Suprapubic skin (tissue), 4 donors: Measurements from ENCODE around the gene AIFM1. TPM values are rescaled to one million over a fixed set of nuclear protein-coding genes. Genes with fewer than 3 reads are reported as not detected.

Experiments
- DNase-seq, 2 donors: peaks; one replicate each; pipeline ENCODE4 v3.0.0-alpha.2; 2019; ENCODE audit warnings: low spot score in 2 of 2
- H3K27ac ChIP-seq: fragments of 200-600 bp; sonication (generic); one replicate; pipeline ENCODE4 v1.5.1; 2019
- H3K27me3 ChIP-seq: fragments of 200-600 bp; sonication (generic); one replicate; pipeline ENCODE4 v1.5.1; 2019
- H3K36me3 ChIP-seq: fragments of 200-600 bp; sonication (generic); one replicate; pipeline ENCODE4 v1.5.1; 2019
- H3K4me1 ChIP-seq: fragments of 200-600 bp; sonication (generic); one replicate; pipeline ENCODE4 v1.5.1; 2019
- H3K4me3 ChIP-seq: fragments of 200-600 bp; sonication (generic); one replicate; pipeline ENCODE4 v1.5.1; 2019; ENCODE audit warnings: mild to moderate bottlenecking
- H3K9me3 ChIP-seq: fragments of 200-600 bp; sonication (generic); one replicate; pipeline ENCODE4 v1.5.1; 2019
- EP300 ChIP-seq: sonication (generic); formaldehyde crosslinking; IDR thresholded peaks from one replicate; pipeline ENCODE4 v1.6.1; 2017; ENCODE audit warnings: antibody characterized with exemption
- POLR2A ChIP-seq, 2 donors: fragments of 450-650 bp; IDR thresholded peaks; one replicate each; pipeline ENCODE4 v1.6.1; 2017; ENCODE audit warnings: antibody characterized with exemption in 2 of 2, mild to moderate bottlenecking in 2 of 2, moderate library complexity in 2 of 2
- POLR2AphosphoS5 ChIP-seq, 3 donors: sonication (generic); formaldehyde crosslinking; IDR thresholded peaks; one replicate each; pipeline ENCODE4 v1.6.1; 2017; ENCODE audit warnings: antibody characterized with exemption in 3 of 3
- WGBS: methylation state at CpG from one replicate; pipeline ENCODE4 v1.1.5; 2018; 5-methylcytosine and 5-hydroxymethylcytosine counted together
- total RNA-seq, 4 donors: library from RNA; depleted of rRNA; stranded (reverse); fragments of >200 nt; gene quantifications; one replicate each; pipeline ENCODE4 v1.1.0, GENCODE V29; 2016
- TF ChIP-seq, protein P1 (sequence below), 2 donors: fragments of 200-600 bp in 1 of 2; fragments of 450-650 bp in 1 of 2; sonication (generic) in 1 of 2; IDR thresholded peaks; one replicate each; pipeline ENCODE4 v1.5.1; 2016 to 2019; ENCODE audit warnings: antibody characterized with exemption in 2 of 2, mild to moderate bottlenecking in 1 of 2, moderate library complexity in 1 of 2

Gene AIFM1
- total RNA-seq, 4 donors from 2014 or later = 7.6 to 11.9 (median 9.3) TPM

DNA sequence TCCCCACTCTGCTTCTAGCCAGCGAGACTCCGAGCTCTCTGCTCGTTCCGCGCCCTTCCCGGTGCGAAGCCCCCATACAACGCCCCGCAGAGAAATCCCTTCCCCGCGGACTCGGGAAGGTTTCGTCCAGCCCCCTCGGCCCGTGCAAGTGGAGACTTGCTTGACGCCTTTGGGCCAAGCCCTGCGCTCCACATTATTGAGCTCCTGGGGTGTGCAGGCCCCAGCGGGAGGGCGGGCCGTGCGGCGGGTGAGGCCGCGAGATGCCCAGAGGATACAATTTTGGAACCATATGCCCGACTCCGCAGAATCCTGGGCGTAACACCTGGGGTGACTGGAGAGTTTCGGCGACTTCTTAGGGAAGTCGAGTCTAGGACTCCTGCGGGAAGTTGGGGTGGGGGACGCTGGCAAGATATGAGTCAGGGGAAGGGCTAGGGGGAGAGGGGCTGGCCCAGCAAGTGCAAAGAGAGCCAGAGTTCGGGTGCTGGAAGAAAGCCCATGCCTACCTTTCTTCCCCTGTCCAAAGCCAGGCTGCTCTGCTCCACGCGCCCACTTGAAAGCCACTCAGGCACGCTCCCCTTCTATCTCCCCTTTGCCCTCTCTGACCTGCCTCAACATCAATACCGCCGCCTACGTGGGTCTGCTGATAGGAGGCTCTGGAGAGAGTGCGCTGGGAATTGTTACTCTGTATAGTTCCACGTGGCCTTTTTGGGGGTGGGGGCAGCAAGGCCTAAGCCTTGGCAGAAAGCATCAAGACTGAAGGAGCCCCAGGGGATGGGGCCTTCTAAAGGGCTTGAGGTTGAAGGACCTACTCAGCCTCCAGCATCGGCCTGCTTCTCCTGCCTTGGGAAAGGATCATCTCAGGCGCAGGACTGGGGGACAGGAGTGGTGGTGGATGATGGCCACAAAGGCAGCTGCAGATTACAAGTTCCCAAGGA, 54.2 kb downstream of the AIFM1 start:
- no peak for DNase-seq
- TF ChIP-seq POLR2AphosphoS5 (IDR thresholded peaks at IDR 0.05) = no peak
- TF ChIP-seq, protein P1, sequence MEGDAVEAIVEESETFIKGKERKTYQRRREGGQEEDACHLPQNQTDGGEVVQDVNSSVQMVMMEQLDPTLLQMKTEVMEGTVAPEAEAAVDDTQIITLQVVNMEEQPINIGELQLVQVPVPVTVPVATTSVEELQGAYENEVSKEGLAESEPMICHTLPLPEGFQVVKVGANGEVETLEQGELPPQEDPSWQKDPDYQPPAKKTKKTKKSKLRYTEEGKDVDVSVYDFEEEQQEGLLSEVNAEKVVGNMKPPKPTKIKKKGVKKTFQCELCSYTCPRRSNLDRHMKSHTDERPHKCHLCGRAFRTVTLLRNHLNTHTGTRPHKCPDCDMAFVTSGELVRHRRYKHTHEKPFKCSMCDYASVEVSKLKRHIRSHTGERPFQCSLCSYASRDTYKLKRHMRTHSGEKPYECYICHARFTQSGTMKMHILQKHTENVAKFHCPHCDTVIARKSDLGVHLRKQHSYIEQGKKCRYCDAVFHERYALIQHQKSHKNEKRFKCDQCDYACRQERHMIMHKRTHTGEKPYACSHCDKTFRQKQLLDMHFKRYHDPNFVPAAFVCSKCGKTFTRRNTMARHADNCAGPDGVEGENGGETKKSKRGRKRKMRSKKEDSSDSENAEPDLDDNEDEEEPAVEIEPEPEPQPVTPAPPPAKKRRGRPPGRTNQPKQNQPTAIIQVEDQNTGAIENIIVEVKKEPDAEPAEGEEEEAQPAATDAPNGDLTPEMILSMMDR (IDR thresholded peaks at IDR 0.05) = no peak
- no peak for TF ChIP-seq EP300
- TF ChIP-seq POLR2A (IDR thresholded peaks at IDR 0.05) = no peak
- 46% methylated on average over 36 of the region's 43 CpGs for WGBS
- Histone ChIP-seq H3K36me3 (no peaks in the 10 kb centered on the region), H3K4me1 (peaks cover 26% of the 10 kb centered on the region), H3K27me3 (no peaks in the 10 kb centered on the region), H3K27ac (peak overlapping the region; percentile 95), H3K9me3 (no peaks in the 10 kb centered on the region), H3K4me3 (peak overlapping the region; percentile 66)

DNA sequence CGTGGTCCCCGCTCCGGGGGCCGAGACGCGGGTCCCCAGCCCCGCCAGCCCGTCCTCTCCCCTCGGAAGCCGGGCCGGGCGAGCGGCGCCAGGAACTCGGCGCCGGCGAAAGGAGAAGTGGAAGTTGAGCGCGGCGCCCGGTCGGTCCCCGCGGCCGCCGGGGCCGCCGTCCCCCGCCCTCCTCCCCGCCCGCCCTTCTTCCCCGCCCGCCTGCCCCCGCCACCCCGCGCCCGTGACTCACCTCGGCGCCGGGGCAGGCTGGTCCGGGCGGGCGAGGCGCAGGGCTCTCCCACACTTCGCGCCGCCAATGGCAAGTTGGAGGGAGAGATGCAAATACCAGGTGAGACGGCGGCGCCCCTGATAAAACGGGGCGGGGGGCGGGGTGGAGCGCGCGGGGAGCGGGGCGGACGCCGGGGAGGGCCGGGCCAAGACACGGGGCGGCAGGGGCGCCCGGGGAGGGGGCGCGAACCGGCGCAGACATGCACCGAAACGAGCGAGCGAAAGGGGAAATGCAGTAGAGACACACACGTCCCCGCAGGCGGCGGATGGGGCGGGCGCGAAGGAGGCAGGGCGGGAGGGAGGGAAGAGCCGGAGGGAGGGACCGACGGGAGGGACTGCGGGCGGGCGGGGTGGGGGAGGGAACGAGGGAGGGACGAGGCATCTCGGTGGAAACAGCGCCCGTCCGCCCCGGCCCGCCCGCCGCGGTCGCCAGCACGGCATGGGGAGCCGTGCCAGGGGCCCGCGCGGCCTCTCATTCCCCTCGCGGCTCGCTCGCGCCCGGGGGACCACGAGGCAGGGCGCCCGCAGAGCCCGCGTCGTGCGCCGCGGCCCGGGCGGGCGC, 55.0 kb downstream of the AIFM1 start, which contains the start of gene ELF4:
ELF4 (minus strand) TSS at position 119 of the 841 bp plus-strand sequence. CDS start 29,167 bp downstream, outside the sequence.
- DNase-seq = no peak
- WGBS = 63% methylated on average over 16 of the region's 123 CpGs

DNA sequence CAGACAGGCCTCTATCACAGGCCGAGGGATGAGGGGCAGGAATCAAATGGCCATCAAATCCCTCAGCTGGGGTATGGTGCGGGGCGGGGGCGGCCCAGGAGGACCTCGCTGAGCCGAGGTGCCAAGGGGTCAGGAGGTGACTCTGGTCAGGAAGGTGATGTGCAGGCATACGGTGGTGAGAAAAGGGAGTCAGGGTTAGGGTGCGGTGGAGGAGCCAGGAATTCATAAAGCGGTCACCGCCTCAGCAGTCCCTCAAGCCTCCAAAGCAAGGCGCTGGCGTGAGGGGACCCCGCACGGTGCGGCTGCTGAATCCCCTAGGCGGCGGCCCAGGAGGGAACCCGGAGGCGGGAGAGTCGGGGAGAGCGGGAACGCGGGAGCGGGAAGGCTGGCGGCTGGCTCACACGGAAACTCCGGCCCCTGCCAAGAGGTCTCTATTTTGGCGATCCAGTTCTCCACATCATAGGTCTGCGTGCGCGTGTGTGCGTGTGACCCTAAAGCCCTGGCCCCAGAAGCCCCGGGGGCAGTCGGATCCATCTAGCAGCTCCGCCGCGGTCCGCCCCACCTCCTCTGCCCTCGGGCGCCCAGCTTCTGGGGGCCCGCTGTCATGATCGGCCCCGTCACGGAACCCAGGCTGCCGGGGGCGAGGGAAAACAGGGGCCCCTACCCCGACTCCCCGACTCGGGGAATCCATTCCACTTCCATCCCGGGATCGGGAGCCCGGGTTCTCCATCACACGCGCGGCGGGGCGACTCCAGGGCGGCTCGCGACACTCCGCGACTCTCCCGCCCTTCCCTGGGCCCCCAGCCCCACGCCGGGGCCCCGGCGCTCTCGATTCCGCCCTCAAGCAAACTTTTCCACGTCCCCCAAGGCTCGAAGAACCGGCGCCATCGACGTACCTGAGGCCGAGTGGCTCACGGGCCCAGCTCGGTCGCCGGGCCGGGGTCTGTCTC, 55.9 kb downstream of the AIFM1 start:
- no peaks in the 10 kb centered on the region for H3K9me3 ChIP-seq
- no peak for DNase-seq
- no peaks in the 10 kb centered on the region for H3K36me3 ChIP-seq
- peak overlapping the region; percentile 95 for H3K27ac ChIP-seq
- 34% methylated on average over 21 of the region's 81 CpGs for WGBS
- H3K4me1 ChIP-seq = peaks cover 38% of the 10 kb centered on the region
- no peaks in the 10 kb centered on the region for H3K27me3 ChIP-seq
- TF ChIP-seq POLR2A (IDR thresholded peaks at IDR 0.05) = no peak
- no peak for TF ChIP-seq POLR2AphosphoS5 (IDR thresholded peaks at IDR 0.05)
- no peak for TF ChIP-seq EP300
- TF ChIP-seq, protein P1 (IDR thresholded peaks at IDR 0.05) = no peak
- H3K4me3 ChIP-seq = peak overlapping the region; percentile 66

More for the DNA sequence above, 55.0 kb downstream of the AIFM1 start, which contains the start of gene ELF4:
- H3K4me1 ChIP-seq = peaks cover 34% of the 10 kb centered on the region
- no peaks in the 10 kb centered on the region for H3K9me3 ChIP-seq
- H3K27me3 ChIP-seq = no peaks in the 10 kb centered on the region
- H3K4me3 ChIP-seq = peak within 1 kb of the TSS; percentile 66
- no peaks in the 10 kb centered on the region for H3K36me3 ChIP-seq
- H3K27ac ChIP-seq = peak within 1 kb of the TSS; percentile 95
- TF ChIP-seq EP300 = no peak
- no peak for TF ChIP-seq POLR2AphosphoS5 (IDR thresholded peaks at IDR 0.05)

DNA sequence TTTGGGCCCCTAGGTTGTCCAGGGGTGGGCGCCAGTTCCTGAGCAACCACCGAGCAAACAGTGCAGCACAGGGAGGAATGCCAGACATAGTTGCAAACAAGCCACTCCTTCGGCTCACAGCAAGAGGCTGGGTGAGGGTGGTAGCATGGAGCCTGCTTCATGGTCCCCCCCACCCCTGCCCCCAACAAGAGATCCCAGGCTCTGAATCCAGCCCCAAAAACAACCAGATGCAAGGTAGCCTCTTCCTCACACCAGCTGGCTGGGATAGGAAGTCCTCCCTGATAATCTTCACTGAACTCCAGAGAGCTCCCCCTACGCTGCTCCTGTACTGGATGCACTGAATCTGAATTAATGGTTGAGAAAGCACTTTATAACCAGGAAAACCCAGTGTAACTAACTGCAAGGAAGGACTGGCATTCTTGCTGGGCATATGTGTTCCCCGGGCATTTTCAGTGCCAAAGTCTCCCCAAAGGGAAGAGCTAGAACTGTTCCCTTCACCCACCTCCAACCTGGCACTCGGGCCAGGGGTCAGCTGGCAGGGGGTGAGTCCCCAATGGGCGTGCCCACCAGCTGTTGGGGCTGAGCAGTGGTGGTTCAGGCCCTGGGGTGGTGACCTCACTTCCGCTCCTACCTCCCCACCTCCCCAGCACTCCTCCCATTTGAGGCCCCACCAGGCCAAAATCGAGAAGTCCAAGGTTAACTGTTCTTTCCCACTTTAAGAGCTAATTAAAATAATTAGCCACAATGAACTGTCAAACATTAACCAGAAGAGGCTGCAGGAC, 56.8 kb downstream of the AIFM1 start:
- peaks cover 41% of the 10 kb centered on the region for H3K4me1 ChIP-seq
- no peaks in the 10 kb centered on the region for H3K9me3 ChIP-seq
- peak overlapping the region; percentile 66 for H3K4me3 ChIP-seq
- no peaks in the 10 kb centered on the region for H3K36me3 ChIP-seq
- 55% methylated on average over 6 of the region's 9 CpGs for WGBS
- peak overlapping the region; percentile 95 for H3K27ac ChIP-seq
- TF ChIP-seq POLR2AphosphoS5 (IDR thresholded peaks at IDR 0.05) = no peak
- no peak for TF ChIP-seq EP300
- H3K27me3 ChIP-seq = no peaks in the 10 kb centered on the region
- DNase-seq = no peak

DNA sequence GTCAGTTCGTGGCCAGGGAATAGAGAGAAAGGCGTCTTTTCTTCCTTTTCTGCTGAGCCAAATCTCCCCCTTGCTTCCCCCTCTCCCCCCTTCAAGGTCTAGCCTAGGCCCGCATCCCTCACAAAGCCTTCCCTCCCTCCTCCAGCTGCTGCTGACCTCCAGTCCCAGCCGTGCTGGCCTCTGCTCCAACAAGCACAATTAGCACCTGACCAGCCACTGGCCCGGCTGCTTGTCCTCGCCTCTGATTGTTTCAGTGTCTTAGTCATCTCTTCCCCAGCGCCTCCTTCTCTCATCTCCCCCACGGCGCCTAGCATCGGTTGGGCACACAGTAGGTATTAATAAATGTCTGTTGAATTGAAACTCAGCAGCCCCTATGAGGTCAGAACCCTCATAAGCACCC, 59.6 kb downstream of the AIFM1 start:
- Histone ChIP-seq H3K9me3 (no peaks in the 10 kb centered on the region), H3K27ac (no peak overlapping the region), H3K4me3 (no peak overlapping the region), H3K4me1 (peaks cover 33% of the 10 kb centered on the region), H3K36me3 (no peaks in the 10 kb centered on the region), H3K27me3 (no peaks in the 10 kb centered on the region)
- TF ChIP-seq EP300 (no peak), POLR2AphosphoS5 (IDR thresholded peaks at IDR 0.05) (no peak)
- no peak for DNase-seq
- 50% methylated on average over 10 of the region's 10 CpGs for WGBS
